Motor neuron (in vitro differentiated cells): ENCODE measurements around the gene RGS7. TPM values are rescaled to one million over a fixed set of nuclear protein-coding genes. Genes with fewer than 3 reads are reported as not detected.
A peak's percentile ranks its signal among the peaks of the same experiment; 100 is the strongest.

Experiments used
- ATAC-seq, 8 experiments: fragments of 200-7000 bp; cut with Tn5 transposase; replicated peaks in 6 of 8; 2 replicates each; pipeline ENCODE4 v1.8.0; 2021; ENCODE audit warnings: mild to moderate bottlenecking in 8 of 8, moderate library complexity in 8 of 8
- H3K27ac ChIP-seq, 2 donors: fragments of 250-450 bp; sonication (Bioruptor Pico); 2 replicates each; pipeline ENCODE4 v1.9.0; 2021; ENCODE audit warnings: antibody characterized with exemption in 2 of 2, mild to moderate bottlenecking in 2 of 2, moderate library complexity in 1 of 2
- H3K4me1 ChIP-seq, 2 donors: fragments of 250-450 bp; sonication (Bioruptor Pico); replicated peaks in 1 of 2; 2 replicates each; pipeline ENCODE4 v1.6.1; 2021; ENCODE audit warnings: antibody characterized with exemption in 2 of 2, mild to moderate bottlenecking in 2 of 2, moderate library complexity in 1 of 2
- H3K4me3 ChIP-seq, 5 donors: fragments of 250-450 bp; sonication (Bioruptor Pico); 2 replicates each; pipeline ENCODE4 v1.9.0; 2021; ENCODE audit warnings: antibody characterized with exemption in 5 of 5, mild to moderate bottlenecking in 5 of 5, moderate library complexity in 4 of 5
- WGBS, 10 experiments: fragments of 450-650 bp; shearing (Covaris generic); methylation state at CpG; one replicate each; pipeline ENCODE4 v1.0.0; 2022; 5-methylcytosine and 5-hydroxymethylcytosine counted together
- in situ Hi-C, 9 experiments: fragments of 400-800 bp; cut with MboI; loops; one replicate each; pipeline ENCODE4 v1.15.0; 2021; ENCODE audit warnings: low sequenced_read_pairs in 9 of 9, low pct_unique_long_range_greater_than_20kb in 2 of 9; ENCODE audit not compliant: unreplicated experiment in 9 of 9
- total RNA-seq, 8 experiments: library from RNA; unstranded; fragments of 300-600 nt; gene quantifications; 2 replicates each; pipeline versions ENCODE4 v1.2.3 to v1.2.4, GENCODE V29; 2022

RGS7 gene
- total RNA-seq, 8 experiments from 2014 or later: 0.42 to 25.4 (median 14.8) TPM; not detected in 2

DNA sequence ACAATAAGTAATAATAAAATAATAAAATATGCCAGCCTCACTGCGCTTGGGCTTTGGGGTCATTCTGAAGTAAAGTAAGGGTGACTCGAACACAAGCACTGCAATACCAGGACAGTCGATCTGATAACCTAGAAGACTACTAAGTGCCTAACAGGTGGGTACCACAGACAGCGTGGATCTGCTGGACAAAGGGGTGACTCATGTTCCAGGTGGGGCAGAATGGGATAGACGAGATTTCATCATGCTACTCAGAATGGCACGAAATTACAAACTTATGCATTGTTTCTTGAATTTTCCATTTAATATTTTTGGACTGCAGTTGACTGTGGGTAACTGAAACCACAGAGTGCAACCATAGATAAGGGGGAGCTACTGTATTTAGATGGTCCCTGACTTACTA lies 523.9 kb downstream of the RGS7 start:
- ATAC-seq: no peak
- 75 to 100% (median 89%) methylated on average over 1 to 6 of the region's 6 CpGs; no CpG with 5 or more reads in 1 of the 10 experiments for WGBS, 10 experiments
- in situ Hi-C loops: no loop called here

DNA sequence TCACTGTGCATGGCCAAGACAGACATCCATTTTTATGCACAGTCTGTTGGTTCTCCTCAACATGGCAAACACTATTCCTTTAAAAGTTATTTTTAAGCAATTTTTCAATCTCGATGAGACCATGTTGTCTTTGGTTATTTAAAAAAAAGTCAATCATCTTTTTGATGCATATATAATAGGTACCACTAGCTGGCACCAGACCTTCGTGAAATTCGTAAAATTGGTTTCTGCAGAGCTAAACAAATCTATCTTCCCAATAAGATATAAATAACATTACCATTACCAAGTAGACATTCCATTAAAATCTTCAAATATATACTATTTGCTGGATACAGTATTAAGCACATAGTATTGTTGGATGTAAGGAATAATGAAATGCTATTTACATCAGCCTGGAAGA lies 525.1 kb downstream of the RGS7 start:
- WGBS, 10 experiments: 20 to 81% (median 58%) methylated on average over 2 to 3 of the region's 3 CpGs; no CpG with 5 or more reads in 1 of the 10 experiments
- in situ Hi-C loops: no loop called here
- Histone ChIP-seq H3K4me3 (no peak overlapping the region), H3K4me1 (peaks cover 0 to 8% of the 10 kb centered on the region in 2 donors), H3K27ac (no peak overlapping the region)
- ATAC-seq: no peak

More for the DNA sequence above, 523.9 kb downstream of the RGS7 start:
- Histone ChIP-seq H3K4me3 (no peak overlapping the region), H3K4me1 (peaks cover 0 to 8% of the 10 kb centered on the region in 2 donors), H3K27ac (no peak overlapping the region)

DNA sequence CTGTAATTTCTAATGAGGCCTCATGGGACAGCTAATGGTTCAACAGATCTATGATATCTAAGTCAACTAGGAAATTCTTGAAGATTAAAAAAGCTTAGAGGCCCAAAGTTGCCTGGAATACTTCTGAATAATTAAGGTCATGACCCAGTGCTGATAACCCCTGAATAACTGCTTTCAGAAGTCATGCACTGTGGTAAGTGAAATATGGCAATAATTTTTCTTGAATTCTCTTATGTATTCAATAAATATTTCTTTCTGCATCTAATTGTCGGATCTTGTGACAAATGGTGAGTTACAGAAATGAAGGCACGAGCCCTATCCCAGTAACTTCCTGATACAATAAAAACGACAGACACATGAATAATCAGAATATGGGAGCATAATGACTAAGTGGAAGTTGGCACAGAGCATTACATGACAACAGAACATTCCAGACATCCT lies 525.8 kb downstream of the RGS7 start:
- Histone ChIP-seq H3K27ac (no peak overlapping the region), H3K4me3 (no peak overlapping the region), H3K4me1 (peaks cover 0 to 8% of the 10 kb centered on the region in 2 donors)
- in situ Hi-C loops: no loop called here
- WGBS, 10 experiments: 0 to 85% (median 69%) methylated on average over 1 to 3 of the region's 3 CpGs
- peak in 3 of 8 experiments; percentile 56 to 99 (median 90) for ATAC-seq

DNA sequence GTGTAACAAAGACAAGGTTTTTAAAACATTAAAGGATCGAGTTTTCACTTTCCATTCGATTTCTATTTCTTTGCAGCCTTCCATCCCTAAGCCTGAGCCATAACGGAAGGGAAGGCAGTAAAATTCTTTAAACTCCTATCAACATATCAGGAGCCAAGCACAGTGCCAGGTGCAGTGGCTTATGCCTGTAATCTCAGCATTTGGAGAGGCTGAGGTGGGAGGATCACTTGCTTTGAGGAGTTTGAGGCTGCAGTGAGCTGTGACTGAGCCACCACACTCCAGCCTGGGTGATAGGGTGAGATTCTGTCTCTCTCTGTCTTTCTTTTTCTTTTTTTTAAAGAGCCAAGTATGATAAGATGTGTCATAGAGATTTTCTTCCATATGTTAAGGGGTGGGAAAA lies 527.5 kb downstream of the RGS7 start:
- in situ Hi-C loops: no loop called here
- WGBS, 10 experiments: 10 to 100% (median 74%) methylated on average over 1 to 3 of the region's 3 CpGs; no CpG with 5 or more reads in 2 of the 10 experiments
- no peak for ATAC-seq
- no peak overlapping the region for H3K4me3 ChIP-seq
- H3K4me1 ChIP-seq: peaks cover 0 to 8% of the 10 kb centered on the region in 2 donors
- H3K27ac ChIP-seq: no peak overlapping the region

DNA sequence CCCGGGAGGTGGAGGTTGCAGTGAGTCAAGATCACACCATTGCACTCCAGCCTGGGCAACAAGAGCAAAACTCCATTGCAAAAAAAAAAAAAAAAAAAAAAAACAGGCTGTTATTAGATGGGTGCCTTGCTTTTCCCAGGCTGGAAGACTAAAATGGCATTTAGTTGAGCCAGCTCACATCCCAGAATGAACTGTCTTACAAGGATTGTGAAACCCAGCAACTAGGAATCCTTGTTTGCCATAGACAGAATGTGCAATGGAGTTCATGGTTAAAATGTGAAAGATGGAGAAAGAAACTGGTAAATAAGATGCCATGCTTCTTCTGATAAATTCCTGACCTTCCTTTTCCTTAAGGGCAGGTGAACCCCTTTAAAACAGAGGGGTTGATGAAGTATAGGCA lies 529.2 kb downstream of the RGS7 start:
- Histone ChIP-seq H3K4me1 (peaks cover 0 to 8% of the 10 kb centered on the region in 2 donors), H3K27ac (no peak overlapping the region), H3K4me3 (no peak overlapping the region)
- in situ Hi-C loops: no loop called here
- 60 to 100% (median 100%) methylated on average over 1 of the region's 1 CpG; no CpG with 5 or more reads in 4 of the 10 experiments for WGBS, 10 experiments
- no peak for ATAC-seq

DNA sequence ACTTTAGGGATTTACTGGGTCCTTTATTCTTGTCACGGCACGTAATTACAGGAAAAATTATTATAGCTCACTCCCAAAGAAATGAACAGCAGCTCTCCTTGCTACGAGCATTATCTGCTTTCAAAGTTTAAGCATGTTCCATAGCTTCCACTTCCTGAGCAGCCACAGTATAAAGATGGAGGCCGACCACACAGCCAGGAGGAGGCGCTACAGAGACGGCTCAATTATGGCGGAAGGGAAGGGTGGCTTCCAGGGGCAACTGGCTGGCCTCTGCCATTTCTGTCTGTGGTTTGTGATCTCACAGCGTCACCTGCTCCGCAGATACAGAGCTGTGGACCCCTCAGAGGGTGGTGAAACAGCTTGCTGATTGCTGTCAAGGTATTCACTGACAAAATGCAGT lies 532.8 kb downstream of the RGS7 start:
- in situ Hi-C loops: no loop called here
- no peak overlapping the region for H3K4me3 ChIP-seq
- H3K27ac ChIP-seq: no peak overlapping the region
- H3K4me1 ChIP-seq: no peaks in the 10 kb centered on the region
- no peak for ATAC-seq
- 74 to 100% (median 87%) methylated on average over 1 to 9 of the region's 9 CpGs; no CpG with 5 or more reads in 1 of the 10 experiments for WGBS, 10 experiments

DNA sequence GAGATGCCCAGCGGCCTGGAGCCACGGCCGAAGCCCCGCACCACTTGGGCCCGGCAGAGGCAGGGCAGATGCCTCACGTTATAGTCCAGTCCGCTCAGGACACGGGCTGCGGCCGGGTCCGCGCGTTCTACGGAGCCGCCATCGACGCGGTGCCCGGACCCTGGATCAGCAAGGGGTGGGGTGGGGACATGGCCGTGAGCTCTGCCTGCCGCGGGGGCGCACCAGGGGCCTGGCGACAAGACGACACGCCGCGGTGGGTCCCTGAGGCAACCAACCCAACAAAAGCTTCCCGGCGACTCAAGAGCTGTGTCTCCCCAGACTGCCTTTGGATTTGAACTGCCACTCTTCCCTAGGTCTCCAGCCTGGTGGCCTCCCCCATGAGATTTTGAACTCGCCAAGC lies 533.6 kb downstream of the RGS7 start:
- in situ Hi-C loops: no loop called here
- H3K27ac ChIP-seq: no peak overlapping the region
- no peak overlapping the region for H3K4me3 ChIP-seq
- H3K4me1 ChIP-seq: no peaks in the 10 kb centered on the region
- WGBS, 10 experiments: 75 to 100% (median 90%) methylated on average over 1 to 4 of the region's 31 CpGs; no CpG with 5 or more reads in 7 of the 10 experiments
- ATAC-seq: no peak

DNA sequence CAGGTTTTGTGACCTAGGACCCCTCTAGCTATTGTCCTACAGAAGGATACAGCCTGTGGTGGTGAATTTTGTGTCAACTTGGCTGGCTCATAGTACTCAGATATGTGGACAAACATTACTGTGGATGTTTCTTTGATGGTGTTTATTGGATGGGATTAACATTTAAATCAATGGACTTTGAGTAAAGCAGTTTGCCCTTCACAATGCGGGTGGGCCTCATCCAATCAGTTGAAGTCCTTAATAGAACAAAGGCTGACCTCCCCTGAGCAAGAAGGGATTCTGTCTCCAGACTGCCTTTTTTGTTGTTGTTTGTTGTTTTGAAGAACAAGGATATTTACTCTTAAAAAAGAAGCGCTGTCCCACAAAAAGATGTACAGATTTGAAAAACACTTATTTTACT lies 535.1 kb downstream of the RGS7 start:
- in situ Hi-C loops: no loop called here
- Histone ChIP-seq H3K4me1 (no peaks in the 10 kb centered on the region), H3K27ac (no peak overlapping the region), H3K4me3 (no peak overlapping the region)
- WGBS, 10 experiments: 73 to 100% (median 91%) methylated on average over 1 to 2 of the region's 2 CpGs
- no peak for ATAC-seq

DNA sequence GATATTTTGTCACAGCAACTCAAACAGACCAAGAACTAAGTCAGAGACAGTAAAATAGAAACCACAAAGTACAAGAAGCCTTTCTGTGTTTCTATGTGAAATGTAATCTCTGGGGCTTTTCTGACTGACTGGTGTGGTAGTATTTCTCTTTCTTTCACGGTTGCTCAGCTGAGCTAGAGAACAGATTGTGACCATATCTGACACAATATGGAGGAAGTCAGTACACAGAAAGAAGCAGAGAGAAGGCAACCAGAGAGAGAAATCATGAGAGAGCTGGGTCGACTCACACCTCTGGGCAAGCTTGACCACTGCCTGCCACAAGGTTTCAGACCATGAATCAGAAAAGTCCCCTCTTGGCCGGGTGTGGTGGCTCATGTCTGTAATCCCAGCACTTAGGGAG lies 536.2 kb downstream of the RGS7 start:
- in situ Hi-C loops: no loop called here
- 22 to 60% (median 36%) methylated on average over 1 to 3 of the region's 3 CpGs; no CpG with 5 or more reads in 6 of the 10 experiments for whole genome bisulfite sequencing, 10 experiments
- no peak overlapping the region for H3K27ac ChIP-seq
- no peaks in the 10 kb centered on the region for H3K4me1 ChIP-seq
- no peak for ATAC-seq
- no peak overlapping the region for H3K4me3 ChIP-seq

DNA sequence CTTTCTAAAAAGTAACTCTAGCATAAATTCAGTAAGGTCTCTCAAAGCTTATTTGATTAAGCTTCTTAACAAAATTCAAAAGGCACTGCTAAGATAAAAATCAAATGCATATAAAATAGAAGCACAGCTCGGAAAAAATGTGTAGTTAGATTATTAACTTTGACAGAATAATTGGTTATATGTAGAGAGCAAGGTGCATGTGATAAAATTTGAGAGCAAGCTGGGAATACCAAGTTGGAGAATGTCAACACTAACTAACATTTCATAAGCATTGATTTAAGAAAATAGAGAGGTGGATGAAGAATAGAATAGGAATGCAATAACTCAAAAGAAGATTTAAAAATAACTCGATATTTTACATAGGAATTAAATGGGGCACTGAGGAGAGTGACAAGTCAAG lies 540.5 kb downstream of the RGS7 start:
- Histone ChIP-seq H3K4me1 (no peaks in the 10 kb centered on the region), H3K27ac (no peak overlapping the region), H3K4me3 (no peak overlapping the region)
- WGBS, 10 experiments: 15 to 100% (median 64%) methylated on average over 1 to 2 of the region's 2 CpGs
- in situ Hi-C loops: no loop called here
- no peak for ATAC-seq

DNA sequence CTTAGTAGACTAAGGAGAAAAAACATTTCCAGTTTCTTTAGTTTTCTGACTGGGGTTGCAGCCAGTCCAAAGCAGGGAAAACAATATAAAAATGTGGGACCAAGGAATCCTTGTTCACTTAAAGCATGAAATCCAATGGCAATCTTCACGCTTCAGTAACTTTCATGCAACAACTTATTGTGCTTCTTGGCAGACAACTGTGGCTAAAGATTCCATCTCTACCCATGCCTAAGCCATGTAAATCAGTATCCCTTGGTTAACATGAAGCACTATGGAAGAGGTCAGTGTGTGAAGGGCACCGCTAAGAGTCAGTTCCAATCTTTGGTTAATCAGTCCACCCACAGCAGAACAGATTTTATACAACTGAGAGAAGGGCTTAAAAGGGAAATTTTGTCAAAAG lies 543.3 kb downstream of the RGS7 start:
- in situ Hi-C loops: no loop called here
- WGBS, 10 experiments: 50 to 100% (median 83%) methylated on average over 1 to 2 of the region's 2 CpGs; no CpG with 5 or more reads in 1 of the 10 experiments
- no peaks in the 10 kb centered on the region for H3K4me1 ChIP-seq
- H3K4me3 ChIP-seq: no peak overlapping the region
- no peak overlapping the region for H3K27ac ChIP-seq
- peak in 3 of 8 experiments; percentile 38 to 53 (median 40) for ATAC-seq

DNA sequence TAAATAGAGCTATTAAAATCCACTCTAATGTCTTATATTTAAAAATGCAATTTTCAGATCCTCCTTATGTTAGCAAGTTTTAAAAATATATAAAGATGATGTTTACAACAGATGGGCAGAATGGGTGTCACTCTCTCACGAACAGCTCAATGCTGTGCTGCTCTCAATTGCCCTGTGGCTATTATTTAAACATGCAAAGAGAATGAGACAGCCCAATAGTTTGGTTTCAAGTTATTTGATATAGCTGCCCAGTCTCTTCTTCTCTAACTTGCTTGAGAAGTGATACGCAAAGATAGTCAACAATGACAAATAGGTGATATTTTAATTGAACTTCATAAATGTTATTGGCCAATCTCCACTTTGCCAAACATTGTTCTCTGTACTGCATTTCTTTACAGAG lies 545.7 kb downstream of the RGS7 start:
- no peaks in the 10 kb centered on the region for H3K4me1 ChIP-seq
- in situ Hi-C loops: no loop called here
- ATAC-seq: peak in 3 of 8 experiments; percentile 77 to 87 (median 82)
- no peak overlapping the region for H3K27ac ChIP-seq
- H3K4me3 ChIP-seq: no peak overlapping the region
- WGBS, 10 experiments: 0 to 100% (median 83%) methylated on average over 1 to 2 of the region's 2 CpGs; no CpG with 5 or more reads in 2 of the 10 experiments

DNA sequence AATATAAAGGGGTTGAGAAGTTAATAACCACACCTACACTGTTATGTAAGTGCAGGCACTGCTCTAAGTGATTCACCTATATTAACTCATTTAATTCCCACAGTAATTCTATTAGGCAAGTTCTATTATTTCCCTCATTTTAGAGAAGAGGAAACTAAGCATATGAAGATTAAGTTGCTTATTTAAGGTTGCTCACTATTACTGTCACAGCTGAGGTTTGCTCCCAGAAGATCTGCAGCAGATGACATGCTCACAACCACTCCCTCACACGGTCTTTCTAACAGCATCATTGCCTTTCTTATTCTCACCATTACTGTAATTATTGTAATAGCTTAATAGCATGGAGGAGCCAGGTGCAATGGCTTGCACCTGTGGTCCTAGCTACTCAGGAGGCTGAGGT lies 548.6 kb downstream of the RGS7 start:
- in situ Hi-C loops: no loop called here
- ATAC-seq: no peak
- whole genome bisulfite sequencing, 10 experiments: 0 to 100% (median 50%) methylated on average over 1 of the region's 1 CpG; no CpG with 5 or more reads in 3 of the 10 experiments
- no peaks in the 10 kb centered on the region for H3K4me1 ChIP-seq
- no peak overlapping the region for H3K27ac ChIP-seq
- no peak overlapping the region for H3K4me3 ChIP-seq

DNA sequence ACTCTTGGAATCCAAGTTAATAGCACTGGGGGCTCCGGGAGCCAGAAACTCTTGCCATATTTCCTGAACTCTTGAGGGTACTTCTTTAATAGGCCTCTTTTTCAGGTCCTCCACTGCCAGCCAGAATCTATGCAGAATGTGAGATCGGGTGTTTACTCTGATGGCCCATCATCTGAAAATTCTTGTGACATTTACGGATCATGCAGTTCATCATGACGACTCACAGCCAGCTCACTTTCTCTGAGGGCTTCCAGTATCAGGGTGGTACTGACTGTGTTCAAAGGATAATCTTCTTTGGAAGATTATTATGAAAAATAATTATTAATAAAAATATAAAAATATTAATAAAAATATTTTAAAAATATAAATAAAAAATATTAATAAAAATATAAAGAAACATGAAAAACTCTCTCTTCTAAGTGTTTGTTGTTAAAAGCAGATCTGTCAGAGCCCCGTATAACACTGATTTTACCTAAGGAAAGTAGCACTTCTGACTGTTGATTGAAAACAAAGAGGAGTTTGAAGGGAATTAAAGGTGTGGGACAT lies 550.7 kb downstream of the RGS7 start:
- no peak for ATAC-seq
- Histone ChIP-seq H3K4me1 (no peaks in the 10 kb centered on the region), H3K27ac (no peak overlapping the region), H3K4me3 (no peak overlapping the region)
- WGBS, 10 experiments: 54 to 100% (median 86%) methylated on average over 2 to 5 of the region's 5 CpGs
- in situ Hi-C loops: no loop called here
